ENCODE measurements around the gene GGACT. TPM values are rescaled to one million over a fixed set of nuclear protein-coding genes. Genes with fewer than 3 reads are reported as not detected.

Gene GGACT
- total RNA-seq, 1 donor from 2014 or later = 0.40 TPM

GRCh38 chr13:100480676-100481075, 107.9 kb downstream of the GGACT start:
- DNase-seq (ENCODE audit: low read depth) = no peak

Other genes with a start within 250 kb of the GGACT start
- 16.4 and 19.4 TPM in 2 replicates for gene TMTC4, start 86.0 kb upstream of the GGACT start, total RNA-seq